Measurements from ENCODE around the gene RIPK3.

The RIPK3 gene

GRCh38 chr14:24321212-24321975, 18.4 kb downstream of the RIPK3 start:
- DNase-seq (ENCODE audit: low read depth in 1 of 2, low spot score in 1 of 2), result no peak
- in situ Hi-C loops (cut with HindIII; ENCODE audit: low pct_unique_long_range_greater_than_20kb, low sequenced_read_pairs), result no loop called here
- TF ChIP-seq JUND (IDR thresholded peaks at IDR 0.05; ENCODE audit: low read depth), result no peak

DNA sequence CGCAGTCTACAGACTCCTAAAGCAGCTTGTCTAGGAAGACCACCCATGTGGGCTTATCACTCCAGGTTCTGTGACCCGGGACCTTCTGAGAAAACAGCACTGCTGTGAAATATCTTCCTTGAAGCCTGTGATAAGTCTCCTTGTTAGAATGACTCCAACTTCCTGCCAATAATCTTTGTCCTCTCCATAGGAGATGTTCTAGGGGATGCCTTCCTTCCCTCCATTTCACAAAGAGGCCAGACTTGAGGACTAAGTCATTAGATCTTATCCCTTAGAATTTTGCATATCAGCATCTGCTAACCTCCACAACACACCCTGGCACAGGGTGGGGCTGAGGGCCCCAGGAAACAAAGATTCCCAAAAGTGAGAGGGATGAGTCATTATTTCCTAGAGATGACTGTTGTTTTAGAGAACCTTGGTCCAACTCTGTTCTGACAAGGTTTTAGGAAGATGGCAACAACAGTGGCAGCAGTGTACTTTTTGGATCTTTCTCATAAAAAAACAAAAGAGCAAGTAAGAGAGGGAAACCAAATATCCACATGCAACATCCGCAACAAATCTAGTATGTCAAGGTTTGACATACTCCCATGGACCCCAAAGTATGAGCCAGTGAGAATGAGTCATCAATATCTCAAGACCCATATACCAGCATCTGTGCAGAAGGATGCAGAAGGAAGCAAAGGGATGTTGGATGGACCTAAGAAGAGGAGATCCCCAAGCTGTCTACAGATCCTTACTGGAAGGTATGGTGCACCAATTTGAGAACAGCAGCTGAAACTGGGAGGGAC, 22.5 kb downstream of the RIPK3 start:
- in situ Hi-C loops (cut with HindIII; ENCODE audit: low pct_unique_long_range_greater_than_20kb, low sequenced_read_pairs), result no loop called here
- DNase-seq (ENCODE audit: low read depth in 1 of 2, low spot score in 1 of 2), result no peak
- TF ChIP-seq JUND (IDR thresholded peaks at IDR 0.05; ENCODE audit: low read depth), result no peak

DNA sequence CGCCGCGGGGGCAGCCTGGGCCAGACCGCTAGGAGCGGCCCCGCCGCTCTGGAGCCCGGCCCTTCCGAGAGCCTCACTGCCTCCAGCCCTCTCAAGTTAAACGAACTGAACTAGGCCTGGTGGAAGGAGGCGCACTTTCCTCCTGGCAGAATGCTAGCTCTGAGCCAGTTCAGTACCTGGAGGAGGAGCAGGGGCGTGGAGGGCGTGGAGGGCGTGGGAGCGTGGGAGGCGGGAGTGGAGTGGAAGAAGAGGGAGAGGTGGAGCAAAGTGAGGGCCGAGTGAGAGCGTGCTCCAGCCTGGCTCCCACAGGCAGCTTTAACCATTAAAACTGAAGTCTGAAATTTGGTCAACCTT, 23.2 kb downstream of the RIPK3 start:
- in situ Hi-C loops (cut with HindIII; ENCODE audit: low pct_unique_long_range_greater_than_20kb, low sequenced_read_pairs), result no loop called here
- no peak for TF ChIP-seq JUND (IDR thresholded peaks at IDR 0.05; ENCODE audit: low read depth)
- no peak for DNase-seq (ENCODE audit: low read depth in 1 of 2, low spot score in 1 of 2)

DNA sequence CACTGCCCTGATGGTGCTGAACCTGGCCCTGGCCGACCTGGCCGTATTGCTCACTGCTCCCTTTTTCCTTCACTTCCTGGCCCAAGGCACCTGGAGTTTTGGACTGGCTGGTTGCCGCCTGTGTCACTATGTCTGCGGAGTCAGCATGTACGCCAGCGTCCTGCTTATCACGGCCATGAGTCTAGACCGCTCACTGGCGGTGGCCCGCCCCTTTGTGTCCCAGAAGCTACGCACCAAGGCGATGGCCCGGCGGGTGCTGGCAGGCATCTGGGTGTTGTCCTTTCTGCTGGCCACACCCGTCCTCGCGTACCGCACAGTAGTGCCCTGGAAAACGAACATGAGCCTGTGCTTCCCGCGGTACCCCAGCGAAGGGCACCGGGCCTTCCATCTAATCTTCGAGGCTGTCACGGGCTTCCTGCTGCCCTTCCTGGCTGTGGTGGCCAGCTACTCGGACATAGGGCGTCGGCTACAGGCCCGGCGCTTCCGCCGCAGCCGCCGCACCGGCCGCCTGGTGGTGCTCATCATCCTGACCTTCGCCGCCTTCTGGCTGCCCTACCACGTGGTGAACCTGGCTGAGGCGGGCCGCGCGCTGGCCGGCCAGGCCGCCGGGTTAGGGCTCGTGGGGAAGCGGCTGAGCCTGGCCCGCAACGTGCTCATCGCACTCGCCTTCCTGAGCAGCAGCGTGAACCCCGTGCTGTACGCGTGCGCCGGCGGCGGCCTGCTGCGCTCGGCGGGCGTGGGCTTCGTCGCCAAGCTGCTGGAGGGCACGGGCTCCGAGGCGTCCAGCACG, 23.8 kb downstream of the RIPK3 start:
- no peak for TF ChIP-seq JUND (IDR thresholded peaks at IDR 0.05; ENCODE audit: low read depth)
- no peak for DNase-seq (ENCODE audit: low read depth in 1 of 2, low spot score in 1 of 2)
- in situ Hi-C loops (cut with HindIII; ENCODE audit: low pct_unique_long_range_greater_than_20kb, low sequenced_read_pairs), result no loop called here

DNA sequence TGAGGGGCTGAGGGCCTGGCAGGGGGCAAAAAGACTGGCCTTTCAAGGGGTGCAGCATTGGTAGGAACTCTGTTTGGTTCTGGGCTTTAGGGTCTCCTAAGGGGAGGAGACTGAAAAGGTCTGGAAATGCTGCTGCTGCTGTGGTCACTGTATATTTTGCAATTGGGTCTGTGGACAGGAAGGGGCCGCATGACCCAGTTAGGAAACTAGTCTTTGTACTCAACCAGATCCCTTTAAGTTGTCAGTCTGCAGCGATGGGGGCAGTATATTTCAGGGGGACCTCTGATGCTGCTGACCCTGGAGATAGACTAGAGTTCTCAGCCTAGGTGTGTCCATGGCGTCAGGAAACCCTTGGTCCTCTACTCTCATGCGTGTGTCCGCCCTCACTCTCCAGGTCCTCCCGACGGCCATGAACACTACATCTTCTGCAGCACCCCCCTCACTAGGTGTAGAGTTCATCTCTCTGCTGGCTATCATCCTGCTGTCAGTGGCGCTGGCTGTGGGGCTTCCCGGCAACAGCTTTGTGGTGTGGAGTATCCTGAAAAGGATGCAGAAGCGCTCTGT, 24.5 kb downstream of the RIPK3 start:
- in situ Hi-C loops (cut with HindIII; ENCODE audit: low pct_unique_long_range_greater_than_20kb, low sequenced_read_pairs), result no loop called here
- no peak for DNase-seq (ENCODE audit: low read depth in 1 of 2, low spot score in 1 of 2)
- no peak for TF ChIP-seq JUND (IDR thresholded peaks at IDR 0.05; ENCODE audit: low read depth)

DNA sequence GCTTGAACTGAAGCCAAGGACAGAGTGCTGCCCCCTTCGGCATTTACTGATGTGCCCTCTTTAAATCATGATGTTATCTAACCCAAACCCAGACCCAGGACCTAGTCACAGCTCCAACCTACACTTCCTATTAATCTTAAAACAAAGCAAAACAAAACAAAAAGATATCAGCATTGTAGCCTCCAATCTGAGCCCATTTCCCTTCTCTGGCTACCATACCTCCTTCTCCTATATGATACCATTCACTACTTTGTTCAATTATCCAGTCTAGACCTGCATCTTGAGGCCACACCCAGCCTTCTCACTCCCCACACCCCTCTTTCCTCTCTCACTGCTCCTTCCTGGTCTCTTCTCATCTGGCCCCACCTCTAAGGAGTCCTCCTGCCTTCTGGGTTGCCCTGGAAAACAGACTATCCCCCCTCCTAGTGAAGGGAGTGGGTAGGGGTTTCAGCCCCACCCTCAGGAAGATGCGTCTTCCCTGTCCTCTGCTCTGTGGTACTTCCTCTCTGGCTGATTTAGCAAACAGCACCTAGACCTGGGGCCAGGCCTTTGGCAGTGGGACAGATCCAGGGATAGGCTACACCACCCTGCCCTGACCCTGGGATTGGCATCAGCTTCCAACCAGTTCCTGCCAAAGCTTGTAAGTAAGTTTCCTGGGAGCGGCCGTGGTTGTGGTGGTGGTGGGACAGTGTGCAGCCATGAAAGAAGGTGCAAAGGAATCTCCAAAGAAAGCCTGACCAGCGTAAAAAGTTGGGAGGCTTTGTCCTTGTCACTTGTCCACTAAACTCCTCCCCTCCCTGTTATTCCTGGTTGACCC, 25.2 kb downstream of the RIPK3 start:
- in situ Hi-C loops (cut with HindIII; ENCODE audit: low pct_unique_long_range_greater_than_20kb, low sequenced_read_pairs), result no loop called here
- no peak for DNase-seq (ENCODE audit: low read depth in 1 of 2, low spot score in 1 of 2)
- no peak for TF ChIP-seq JUND (IDR thresholded peaks at IDR 0.05; ENCODE audit: low read depth)

DNA sequence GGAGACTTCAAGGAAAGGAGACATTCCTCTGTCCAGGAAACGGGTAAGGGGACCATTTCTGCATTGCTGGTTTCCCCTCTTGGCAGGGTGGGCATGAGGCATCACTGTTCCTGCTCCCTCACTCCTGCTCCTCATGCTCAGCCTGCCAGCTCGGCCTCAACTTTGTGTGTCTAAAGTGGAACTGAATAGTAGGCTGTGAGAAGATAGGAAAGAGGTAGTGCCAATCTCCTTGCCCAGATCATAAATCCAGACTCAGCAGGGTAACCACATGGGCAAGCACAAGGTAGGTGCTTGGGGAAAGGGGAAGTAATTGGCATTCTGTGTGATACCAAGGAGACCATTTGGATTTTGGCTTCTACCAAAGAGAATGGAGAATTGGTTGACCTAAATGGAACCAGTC, 25.9 kb downstream of the RIPK3 start:
- in situ Hi-C loops (cut with HindIII; ENCODE audit: low pct_unique_long_range_greater_than_20kb, low sequenced_read_pairs), result no loop called here
- no peak for TF ChIP-seq JUND (IDR thresholded peaks at IDR 0.05; ENCODE audit: low read depth)
- DNase-seq (ENCODE audit: low read depth in 1 of 2, low spot score in 1 of 2), result no peak

GRCh38 chr14:24312736-24313507, 26.9 kb downstream of the RIPK3 start:
- DNase-seq (ENCODE audit: low read depth in 1 of 2, low spot score in 1 of 2), result no peak
- TF ChIP-seq JUND (IDR thresholded peaks at IDR 0.05; ENCODE audit: low read depth), result no peak
- in situ Hi-C loops (cut with HindIII; ENCODE audit: low pct_unique_long_range_greater_than_20kb, low sequenced_read_pairs), result no loop called here

GRCh38 chr14:24311837-24312615, 27.8 kb downstream of the RIPK3 start:
- TF ChIP-seq JUND (IDR thresholded peaks at IDR 0.05; ENCODE audit: low read depth), result no peak
- in situ Hi-C loops (cut with HindIII; ENCODE audit: low pct_unique_long_range_greater_than_20kb, low sequenced_read_pairs), result no loop called here
- DNase-seq (ENCODE audit: low read depth in 1 of 2, low spot score in 1 of 2), result no peak

- DNase-seq (ENCODE audit: low read depth in 1 of 2, low spot score in 1 of 2), result no peak
- TF ChIP-seq JUND (IDR thresholded peaks at IDR 0.05; ENCODE audit: low read depth), result no peak
- in situ Hi-C loops (cut with HindIII; ENCODE audit: low pct_unique_long_range_greater_than_20kb, low sequenced_read_pairs), result no loop called here
These were observed 28.9 kb downstream of the RIPK3 start, which contains the start of gene LTB4R for GRCh38 chr14:24310646-24311604. Gene LTB4R (plus strand): TSS chr14:24311502. CDS start chr14:24315652, 4,150 bp downstream.

Measured in T47D (cell line).